GM21576 (cell line): ENCODE results near the gene ABHD1.
"Not testable (repeated sequence)": the region's sequence is repeated elsewhere in the genome, so short reads cannot be mapped to it uniquely, and the experiment has no call there.

Experiments
- ATAC-seq: cut with Tn5 transposase; IDR thresholded peaks from one replicate; pipeline ENCODE4 v1.9.1; 2021; ENCODE audit warnings: mild to moderate bottlenecking, moderate library complexity; ENCODE audit not compliant: unreplicated experiment

The ABHD1 gene

DNA sequence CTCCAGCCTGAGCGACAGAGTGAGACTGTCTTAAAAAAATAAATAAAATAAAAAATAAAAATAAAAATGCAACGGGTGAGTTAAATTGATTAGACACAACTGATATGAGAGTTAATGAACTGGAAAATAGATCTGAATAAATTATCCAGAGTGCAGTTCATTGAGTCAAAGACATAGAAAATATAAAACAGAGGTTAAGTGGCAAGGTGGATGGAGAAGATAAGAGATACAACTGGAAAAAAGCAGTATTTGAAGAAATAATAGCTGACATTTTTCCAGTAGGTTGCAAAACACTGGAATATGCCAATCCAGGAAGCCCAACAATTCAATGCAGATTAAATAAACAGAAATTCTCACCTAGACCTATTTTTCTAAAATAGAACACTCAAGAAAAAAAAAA is 15.4 kb upstream of the ABHD1 start:
- no peak for ATAC-seq

DNA sequence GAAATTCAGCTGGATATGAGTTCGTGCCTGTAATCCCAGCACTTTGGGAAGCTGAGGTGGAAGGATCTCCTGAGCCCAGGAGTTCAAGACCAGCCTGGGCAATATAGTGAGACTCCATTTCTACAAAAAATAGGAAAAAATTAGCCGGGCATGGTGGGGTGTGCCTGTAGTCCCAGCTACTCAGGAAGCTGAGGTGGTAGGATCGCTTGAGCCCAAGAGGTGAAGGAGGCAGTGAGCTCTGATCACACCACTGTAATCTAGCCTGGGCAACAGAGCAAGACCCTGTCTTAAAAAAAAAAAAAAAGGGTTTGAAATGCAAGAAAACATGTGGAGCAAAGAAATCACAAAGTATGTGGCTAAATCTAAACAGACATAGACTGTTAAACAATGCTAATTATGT is 14.5 kb upstream of the ABHD1 start:
- no peak for ATAC-seq

DNA sequence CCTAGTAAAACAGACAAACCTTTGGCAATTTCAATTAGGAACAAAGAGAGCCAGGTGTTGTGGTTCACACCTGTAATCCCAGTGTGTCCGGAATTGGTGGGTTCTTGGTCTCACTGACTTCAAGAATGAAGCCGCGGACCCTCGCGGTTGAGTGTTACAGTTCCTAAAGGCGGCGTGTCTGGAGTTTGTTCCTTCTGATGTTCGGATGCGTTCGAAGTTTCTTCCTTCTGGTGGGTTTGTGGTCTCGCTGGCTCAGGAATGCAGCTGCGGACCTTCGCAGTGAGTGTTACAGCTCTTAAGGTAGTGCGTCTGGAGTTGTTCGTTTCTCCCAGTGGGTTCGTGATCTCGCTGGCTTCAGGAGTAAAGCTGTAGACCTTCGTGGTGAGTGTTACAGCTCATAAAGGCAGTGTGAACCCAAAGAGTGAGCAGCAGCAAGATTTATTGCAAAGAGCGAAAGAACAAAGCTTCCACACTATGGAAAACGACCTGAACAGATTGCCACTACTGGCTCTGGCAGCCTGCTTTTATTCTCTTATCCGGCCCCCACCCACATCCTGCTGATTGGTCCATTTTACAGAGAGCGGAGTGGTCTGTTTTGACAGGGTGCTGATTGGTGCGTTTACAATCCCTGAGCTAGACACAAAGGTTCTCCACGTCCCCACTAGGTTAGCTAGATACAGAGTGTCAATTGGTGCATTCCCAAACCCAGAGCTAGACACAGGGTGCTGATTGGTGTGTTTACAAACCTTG is 12.8 kb upstream of the ABHD1 start:
- ATAC-seq, result not testable (repeated sequence)

DNA sequence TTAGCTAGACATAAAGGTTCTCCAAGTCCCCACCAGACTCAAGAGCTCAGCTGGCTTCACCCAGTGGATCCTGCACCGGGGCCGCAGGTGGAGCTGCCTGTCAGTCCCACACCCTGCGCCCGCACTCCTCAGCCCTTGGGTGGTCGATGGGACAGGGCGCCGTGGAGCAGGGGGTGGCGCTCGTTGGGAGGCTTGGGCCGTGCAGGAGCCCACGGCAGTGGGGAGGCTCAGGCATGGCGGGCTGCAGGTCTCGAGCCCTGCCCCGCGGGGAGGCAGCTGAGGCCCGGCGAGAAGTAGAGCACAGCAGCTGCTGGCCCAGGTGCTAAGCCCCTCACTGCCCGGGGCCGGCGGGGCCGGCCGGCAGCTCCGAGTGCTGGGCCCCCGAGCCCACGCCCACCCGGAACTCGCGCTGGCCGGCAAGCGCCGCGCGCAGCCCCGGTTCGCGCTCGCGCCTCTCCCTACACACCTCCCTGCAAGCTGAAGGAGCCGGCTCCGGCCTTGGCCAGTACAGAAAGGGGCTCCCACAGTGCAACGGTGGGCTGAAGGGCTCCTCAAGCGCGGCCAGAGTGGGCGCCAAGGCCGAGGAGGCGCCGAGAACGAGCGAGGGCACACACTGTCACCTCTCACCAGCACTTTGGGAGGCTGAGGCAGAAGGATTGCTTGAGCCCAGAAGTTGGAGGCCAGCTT is 12.1 kb upstream of the ABHD1 start:
- not testable (repeated sequence) for ATAC-seq

DNA sequence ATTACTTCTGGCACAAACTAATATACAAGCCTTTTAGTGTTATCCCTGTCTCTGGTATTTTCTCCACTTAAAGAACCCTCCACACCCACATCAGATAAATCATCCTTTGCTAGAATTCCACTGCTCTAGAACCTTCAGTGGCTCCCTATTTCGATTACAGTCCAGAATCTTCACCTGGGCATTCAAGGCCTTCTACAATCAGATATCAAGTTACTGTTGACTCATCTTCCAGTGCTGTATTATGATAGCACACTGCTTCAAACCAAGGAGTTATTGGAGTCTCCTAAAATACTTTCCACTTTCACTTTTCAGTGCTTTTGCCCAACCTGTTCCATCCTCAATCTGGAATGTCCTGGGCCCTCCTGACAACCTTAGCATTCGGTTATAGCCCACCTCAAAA is 8.1 kb upstream of the ABHD1 start:
- no peak for ATAC-seq

DNA sequence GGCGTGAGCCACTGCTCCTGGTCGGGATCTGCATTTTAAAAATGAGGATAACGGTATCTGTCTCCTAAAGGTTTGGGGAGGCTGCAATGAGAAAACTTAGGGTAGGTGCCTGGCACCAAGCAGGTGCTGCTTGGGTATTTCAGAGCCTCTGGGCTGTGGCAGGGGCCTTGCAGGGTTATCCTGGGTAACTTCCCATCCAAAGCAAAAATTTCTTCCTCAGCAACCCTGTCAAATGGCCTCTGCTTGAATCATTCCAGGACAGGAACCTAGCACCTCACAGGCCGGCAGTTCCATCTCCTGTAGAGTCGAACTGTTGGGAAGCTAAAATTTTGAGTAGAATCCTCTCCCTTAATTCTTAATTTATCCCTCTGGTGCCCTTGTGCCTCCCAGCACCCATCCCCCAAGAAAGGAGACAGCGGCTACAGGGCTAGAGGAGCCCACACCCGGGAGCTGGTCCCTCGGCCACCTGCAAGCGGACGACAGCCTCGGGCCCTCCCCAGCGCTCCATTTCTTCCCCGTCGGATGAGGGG is 5.6 kb upstream of the ABHD1 start:
- ATAC-seq, result no peak

DNA sequence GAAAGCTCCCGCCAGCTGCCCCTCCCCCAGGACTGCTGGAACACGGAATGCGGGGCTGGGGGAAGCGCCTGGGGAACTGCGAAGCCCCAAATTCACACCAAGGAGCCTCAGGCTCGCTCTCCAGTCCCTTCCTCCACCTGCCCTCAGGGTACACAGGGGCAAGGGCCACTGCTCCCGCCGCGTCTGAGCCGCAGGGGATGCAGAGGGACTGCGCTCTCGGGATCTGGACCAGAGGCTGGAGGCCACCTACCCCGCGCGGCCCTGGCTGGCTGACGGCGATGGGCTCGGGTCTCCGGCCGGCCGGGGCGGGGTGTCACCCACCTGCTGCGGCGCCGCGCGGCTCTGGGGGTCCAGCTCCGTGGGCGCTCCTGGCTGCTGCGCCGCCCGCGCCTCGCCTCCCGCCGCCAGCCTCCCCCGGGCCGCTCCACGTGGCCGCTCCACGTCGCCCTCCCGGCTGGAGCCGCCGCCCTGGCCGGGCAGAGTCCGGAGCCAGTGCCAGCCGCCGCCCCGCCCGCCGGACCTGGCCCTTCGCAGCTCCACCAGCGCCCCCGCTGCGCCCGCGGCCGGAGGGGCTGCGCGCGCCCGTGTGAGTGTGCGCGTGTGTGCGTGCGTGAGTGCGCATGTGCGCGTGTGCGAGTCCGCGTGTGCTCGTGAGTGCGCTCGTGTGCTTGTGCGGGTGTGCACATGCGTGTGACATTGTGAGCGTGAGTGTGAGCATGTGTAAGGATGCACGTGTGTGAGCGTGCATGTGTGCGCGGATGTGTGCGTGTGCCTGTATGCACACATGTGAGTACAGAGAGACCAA is 4.9 kb upstream of the ABHD1 start, which contains the start of gene CGREF1:
Gene CGREF1 (minus strand): TSS at position 604 of the 805 bp plus-strand sequence. CDS start 14,762 bp downstream, outside the sequence.
- ATAC-seq, result no peak

DNA sequence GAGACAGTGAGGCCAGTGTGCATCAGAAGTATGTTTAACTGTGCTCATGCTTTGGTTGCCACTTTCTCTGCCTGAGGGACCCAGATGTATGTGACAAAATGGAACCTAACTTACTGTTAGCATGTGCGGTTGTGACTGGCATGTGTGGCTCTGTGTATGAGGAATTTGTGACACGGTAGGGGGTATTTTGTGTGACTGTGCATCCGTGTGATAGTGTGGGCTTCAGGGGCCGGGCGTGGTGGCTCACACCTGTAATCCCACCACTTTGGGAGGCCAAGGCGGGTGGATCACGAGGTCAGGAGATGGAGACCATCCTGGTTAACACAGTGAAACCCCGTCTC is 4.3 kb upstream of the ABHD1 start:
- not testable (repeated sequence) for ATAC-seq

DNA sequence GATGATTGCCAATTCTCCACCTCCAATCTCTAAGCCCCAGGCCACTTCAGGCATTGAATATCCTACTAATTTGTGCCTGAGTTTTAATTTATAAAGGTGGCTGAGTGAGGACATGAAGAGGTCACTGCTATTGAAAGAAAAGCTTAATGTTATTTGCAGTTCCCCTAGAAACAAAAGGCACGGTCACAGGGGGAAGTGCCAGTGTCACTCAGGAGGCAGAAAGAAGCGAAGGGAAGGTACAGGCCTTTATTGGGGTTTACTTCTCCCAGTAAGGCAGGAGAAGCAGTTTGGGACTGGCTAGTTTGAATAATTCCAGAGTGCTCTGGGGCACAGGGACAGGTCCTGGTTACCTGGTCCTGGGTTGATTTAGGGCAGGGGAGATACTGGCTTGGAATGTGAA is 1.7 kb upstream of the ABHD1 start:
- no peak for ATAC-seq

DNA sequence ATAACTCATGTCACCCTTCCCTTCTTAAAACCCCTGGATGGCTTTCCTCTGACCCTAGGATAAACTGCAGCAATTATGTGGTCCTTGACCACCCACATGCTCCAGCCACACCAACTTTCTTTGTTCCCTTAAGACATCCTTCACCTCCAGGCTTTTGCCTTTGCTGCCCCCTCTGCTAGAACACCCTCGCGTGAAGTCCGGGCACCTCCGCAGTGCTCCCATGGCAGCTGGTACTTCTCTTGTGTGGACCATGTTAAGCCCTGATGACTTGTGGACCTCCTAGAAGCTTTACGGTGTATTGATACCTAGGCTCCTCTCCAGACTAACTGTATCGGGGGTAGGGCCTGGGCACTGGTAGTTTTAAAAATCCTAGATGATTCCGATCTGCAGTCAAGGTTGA is 824 bp upstream of the ABHD1 start:
- no peak for ATAC-seq

DNA sequence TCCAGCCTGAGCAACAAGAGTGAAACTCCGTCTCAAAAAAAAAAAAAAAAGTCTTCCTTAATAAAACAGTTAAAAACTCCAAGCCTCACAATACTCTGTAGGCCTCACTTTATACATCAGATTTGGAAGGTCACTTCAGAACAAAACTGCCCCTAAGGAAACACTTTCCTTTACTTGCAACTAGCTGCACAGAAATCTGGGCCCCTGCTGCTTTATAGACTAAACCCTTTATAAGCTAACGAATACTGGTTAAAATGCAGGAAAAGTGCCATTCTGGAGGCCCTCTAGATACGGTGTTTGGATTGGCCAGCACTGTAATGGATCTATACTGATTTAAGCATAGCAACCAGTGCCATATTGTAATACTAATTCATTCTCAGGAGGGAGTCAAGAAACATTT is 1.5 kb downstream of the ABHD1 start:
- ATAC-seq, result no peak

DNA sequence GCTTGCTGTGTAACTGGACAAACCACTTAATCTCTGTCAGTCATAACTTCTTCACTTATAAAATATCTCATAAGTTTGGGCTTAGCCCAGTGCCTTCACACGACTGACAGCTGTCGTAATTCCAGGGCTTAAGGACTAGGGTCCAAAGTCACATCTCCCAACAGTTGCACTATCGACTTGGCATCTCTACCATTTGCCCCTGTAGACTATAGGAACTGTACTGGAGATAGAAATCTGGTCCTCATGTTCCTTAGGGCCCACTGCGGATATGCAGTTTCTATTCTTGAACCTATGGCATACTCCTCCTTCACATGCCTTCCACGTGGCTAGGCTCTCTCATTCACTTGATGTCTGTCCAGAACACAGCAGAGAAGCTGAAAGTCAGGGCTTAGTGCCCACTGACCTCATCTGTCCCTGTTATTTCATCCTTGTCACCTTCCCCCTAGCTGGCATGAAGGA is 2.7 kb downstream of the ABHD1 start:
- no peak for ATAC-seq

DNA sequence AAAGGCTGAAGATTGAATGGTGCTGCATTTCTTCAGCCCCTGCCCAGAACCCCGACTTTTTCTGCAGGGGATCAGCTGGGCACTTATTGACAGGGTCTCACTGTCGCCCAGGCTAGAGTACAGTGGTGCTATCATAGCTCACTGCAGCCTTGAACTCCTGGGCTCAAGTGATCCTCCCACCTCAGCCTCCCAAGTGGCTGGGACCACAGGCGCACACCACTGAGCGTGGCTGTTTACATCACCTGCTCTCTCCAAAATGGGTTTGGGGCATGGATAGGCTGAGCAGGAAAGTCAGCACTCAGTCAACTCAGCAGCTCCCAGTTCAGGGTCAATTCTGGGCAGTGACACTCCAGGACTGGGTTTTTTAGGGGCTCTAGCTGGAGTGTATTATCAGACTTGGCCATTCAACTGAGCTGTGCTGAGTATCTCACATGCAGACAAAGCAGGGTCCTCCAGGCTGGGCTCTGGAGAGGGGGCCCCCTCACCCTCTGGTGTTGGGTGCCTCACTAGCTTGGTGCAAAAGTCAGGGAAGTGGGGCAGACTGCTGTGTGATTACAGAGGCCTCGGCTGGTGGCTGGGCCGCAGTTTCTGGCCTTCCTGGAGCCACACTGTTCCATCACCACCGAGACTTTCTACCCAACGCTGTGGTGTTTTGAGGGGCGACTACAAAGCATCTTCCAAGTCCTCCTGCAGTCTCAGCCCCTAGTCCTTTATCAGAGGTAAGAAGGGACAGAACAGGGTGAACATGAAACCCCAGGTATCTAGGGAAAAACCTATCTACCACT is 4.5 kb downstream of the ABHD1 start:
- ATAC-seq, result no peak

DNA sequence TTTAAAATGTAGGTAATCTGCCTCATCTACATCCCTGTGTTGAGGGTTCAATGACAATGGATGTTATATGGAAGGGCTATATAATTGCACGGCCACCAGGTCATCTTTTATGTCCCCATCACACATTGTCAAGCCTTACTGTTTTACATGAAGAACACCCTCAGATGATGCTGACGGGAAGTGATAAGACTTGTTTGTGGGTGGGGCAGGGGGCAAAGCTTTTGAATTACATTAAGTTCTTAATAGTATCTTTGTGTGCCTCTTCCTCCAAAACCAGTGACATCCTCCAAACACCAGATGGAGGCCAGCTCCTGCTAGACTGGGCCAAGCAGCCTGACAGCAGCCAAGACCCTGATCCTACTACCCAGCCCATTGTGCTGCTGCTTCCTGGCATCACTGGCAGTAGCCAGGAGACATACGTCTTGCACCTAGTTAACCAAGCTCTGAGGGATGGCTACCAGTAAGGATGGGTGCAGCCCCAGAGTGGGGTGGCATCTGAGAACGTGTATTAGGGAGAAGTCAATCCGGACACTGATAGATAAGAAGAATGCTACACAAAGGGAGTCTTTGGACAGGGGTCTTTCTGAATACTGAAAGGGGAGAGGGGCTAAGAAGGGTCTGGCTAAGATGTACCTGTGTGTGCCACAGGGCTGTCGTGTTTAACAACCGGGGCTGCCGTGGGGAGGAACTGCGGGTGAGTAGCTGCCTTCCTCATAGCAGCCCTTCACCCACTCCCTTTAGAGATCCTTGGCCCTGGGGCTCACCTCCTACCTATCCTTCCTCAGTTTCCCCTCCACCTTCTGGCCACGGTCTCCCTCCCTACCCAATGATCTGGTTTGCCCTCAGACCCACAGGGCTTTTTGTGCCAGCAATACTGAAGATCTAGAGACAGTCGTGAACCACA is 5.3 kb downstream of the ABHD1 start:
- ATAC-seq, result no peak

DNA sequence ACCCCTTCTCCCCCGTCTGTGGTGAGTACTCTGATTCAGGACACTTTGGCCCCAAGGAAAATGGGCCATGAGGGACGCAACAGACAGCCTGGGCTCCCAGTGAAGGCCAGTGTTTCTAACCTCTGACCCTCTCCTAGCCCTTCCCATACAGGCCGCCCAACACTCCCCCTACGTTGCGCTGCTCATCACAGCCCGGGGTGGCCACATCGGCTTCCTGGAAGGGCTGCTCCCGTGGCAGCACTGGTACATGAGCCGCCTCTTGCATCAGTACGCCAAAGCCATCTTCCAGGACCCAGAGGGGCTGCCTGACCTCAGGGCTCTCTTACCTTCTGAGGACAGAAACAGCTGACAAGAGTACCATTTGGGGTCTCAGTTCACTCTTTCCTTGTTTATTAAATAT is 6.8 kb downstream of the ABHD1 start:
- ATAC-seq, result no peak

DNA sequence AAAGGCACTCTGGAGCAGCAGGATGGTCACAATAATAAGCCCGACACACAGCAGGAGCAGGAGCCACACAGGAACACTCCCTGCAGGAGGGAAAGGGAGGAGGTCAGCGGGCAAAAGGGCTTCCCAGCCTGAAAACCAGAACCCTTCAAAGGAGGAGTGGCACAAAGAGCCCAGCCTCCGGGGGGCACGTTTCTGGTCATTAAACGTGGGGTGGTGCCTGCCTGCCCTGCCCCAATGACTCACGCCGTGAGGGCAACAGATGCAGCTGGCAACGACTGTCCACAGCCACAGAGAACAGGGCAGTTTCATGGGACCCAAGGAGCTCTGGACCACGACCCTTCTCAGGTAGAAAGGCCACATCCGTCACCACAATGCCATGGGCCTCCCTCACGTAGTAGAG is 7.8 kb downstream of the ABHD1 start:
- no peak for ATAC-seq

DNA sequence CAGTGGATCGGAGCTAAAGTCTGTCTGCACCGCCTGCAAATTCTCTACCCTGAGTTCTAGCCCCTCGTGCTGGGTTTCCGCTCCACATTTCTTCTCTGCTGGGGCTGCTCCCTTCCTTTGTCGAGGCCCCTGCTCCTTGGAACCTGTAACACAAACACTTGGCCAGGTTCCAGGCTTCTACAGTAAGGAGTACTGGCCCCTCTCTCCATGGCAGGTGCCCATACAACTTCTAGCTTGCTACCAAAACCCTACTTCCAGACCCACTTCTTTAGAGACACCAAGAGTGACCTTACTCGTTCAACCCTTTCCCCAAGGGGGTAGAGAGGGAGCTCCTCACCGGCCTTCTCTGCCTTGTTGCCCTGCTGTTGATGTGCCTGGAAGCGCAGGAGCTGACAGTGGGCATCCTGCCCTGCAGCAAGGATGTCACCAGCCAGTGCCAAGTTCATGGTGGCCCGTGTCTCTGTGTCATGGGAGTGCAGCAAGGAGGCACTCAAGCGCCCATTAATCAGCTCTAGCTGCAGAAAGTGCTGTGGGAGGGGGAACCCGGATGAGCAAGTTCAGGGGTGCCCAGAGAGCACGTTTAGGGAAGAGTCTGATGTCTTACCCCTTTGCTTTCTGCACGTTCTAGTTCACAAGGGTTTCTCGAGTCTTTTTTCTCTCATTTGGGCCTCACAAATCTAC is 9.7 kb downstream of the ABHD1 start:
- no peak for ATAC-seq

DNA sequence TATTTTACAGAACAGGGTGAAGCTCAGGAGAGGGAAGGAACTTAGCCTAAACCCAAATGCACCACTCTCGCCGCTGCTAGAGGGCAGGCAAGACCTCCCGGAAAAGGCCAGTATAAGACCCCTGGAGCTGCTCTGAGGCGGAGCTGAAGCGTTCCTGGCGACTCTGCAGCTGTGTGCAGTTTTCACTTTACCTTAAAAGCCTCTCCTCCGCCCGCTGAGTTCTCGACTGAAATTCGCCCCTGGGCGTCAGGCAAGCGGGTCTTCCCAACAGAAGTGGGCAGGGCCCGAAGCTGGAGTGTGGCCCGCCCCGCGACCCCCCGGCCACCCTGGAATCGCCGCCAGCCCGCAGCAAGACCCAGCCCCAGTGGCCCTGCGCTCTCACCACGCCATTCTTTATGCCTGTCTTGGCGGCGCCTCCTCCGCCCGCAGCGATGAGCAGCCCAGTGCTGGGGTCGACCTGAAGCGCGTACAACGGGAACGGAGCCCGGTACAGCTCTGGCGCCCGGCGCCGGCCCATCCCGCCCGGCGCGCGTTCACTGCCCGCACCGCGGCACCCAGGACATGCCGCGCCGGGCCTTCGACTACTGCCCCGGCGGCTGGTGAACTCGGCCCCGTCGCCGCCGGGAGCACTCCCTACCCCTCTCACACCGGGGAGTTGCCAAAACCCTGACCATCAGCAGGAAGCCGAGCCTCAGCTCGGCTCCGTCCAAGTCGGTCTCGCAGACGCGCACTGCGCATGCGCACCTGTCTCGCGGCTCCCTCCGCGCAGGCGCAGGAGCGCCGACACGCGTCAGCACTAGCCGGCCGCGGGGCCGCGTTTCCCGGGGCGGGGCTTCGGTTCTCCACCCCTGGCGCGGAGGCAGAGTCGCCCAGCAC is 10.5 kb downstream of the ABHD1 start, which contains the start of gene PREB:
Gene PREB (minus strand): TSS at position 732 of the 876 bp plus-strand sequence. CDS start 215 bp downstream, at position 517.
- ATAC-seq, result peak; percentile 81
